ENCODE results near the gene C19orf44.

DNA sequence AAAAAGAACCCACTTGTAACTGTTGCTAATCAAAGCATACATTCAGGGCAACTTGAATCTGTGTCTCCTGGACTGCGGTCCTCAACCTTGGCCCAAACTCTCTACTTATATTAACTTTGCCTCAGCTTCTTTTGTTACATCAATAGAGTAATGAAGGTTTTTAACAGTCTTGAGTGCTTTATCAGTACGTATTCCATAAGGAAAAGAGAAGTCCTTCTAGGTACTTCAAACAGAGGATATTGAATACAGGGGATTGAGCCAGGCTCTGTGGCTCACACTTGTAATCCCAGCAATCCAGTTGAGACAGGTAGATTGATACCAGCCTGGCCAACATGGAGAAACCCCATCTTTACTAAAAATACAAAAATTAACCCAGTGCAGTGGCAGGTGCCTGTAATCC is 23.2 kb upstream of the C19orf44 start:
- TF ChIP-seq FOXA1 (IDR thresholded peaks at IDR 0.05) (no peak), ELF4 (IDR thresholded peaks at IDR 0.05) (no peak), FOXM1 (IDR thresholded peaks at IDR 0.05; ENCODE audit: borderline replicate concordance) (no peak), CTBP1 (IDR thresholded peaks at IDR 0.05; ENCODE audit: borderline replicate concordance) (no peak), TARDBP (IDR thresholded peaks at IDR 0.05) (no peak), BHLHE40 (IDR thresholded peaks at IDR 0.05; ENCODE audit: borderline replicate concordance) (no peak), FOXK2 (IDR thresholded peaks at IDR 0.05) (no peak), SP1 (IDR thresholded peaks at IDR 0.05) (no peak), LEF1 (IDR thresholded peaks at IDR 0.05; ENCODE audit: borderline replicate concordance) (no peak), SUZ12 (IDR thresholded peaks at IDR 0.05) (no peak), NFRKB (IDR thresholded peaks at IDR 0.05) (no peak), ARNT (IDR thresholded peaks at IDR 0.05) (no peak), ZNF384 (IDR thresholded peaks at IDR 0.05) (no peak)
